Measurements from ENCODE around the gene IDS.
A peak's percentile ranks its signal among the peaks of the same experiment; 100 is the strongest.
"Not testable (repeated sequence)": the region's sequence is repeated elsewhere in the genome, so short reads cannot be mapped to it uniquely, and the experiment has no call there.

Gene IDS

GRCh38 chrX:149499766-149500165 is 5.3 kb downstream of the IDS start:
- DNase-seq: no peak

DNA sequence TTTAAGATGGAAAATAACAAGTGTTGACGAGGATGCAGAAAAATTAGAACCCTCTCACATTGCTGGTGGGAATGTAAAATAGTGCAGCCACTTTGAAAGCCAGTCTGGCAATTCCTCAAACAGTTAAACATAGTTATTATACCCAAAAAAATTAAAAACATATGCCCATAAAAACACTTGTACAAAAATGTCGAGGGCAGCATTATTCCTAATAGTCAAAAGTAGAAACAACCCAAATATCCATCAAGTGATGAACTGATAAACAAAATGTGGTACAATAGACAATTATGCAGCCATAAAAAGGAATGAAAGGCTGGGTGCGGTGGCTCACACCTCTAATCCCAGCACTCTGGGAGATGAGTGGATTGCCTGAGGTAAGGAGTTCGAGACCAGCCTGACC is 6.3 kb downstream of the IDS start:
- DNase-seq: no peak

DNA sequence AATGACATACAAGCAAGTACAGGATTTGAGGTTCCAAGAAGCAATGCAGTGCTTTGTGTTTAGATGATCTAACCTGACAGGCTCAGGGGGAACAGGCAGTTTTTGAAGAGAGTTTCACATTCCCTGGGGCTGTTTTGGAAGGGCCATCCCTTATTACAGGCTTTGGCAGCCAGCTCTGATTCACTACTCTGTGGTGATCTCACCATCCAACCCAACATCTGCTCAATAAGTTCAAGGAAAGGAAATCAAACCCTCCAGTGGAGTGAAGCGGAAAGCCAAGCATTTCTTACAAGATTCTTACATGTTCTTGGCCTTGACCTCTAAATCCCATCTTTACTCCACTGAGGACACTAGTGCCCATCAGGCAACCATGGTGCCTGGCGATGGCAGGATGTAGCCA is 7.5 kb downstream of the IDS start:
- DNase-seq: no peak

DNA sequence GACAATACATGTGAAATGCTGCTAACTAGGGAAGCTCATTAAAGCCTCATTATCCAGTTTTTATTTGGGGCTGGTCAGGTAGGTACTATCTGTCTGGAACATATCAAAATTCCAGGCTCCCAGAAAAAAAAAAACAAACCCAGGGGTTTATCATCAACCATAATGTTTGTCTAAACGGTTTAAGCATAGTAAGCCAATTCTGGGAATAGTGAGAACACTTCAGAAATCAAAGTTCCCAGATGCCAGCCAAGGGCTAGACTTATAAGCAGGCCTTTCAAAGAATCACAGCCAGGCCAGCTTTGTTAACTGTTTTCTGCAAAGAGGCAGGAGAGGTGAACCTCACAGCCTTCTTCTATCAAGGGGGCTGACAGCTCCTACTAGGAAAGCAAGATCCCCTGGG is 8.1 kb downstream of the IDS start:
- no peak for DNase-seq

DNA sequence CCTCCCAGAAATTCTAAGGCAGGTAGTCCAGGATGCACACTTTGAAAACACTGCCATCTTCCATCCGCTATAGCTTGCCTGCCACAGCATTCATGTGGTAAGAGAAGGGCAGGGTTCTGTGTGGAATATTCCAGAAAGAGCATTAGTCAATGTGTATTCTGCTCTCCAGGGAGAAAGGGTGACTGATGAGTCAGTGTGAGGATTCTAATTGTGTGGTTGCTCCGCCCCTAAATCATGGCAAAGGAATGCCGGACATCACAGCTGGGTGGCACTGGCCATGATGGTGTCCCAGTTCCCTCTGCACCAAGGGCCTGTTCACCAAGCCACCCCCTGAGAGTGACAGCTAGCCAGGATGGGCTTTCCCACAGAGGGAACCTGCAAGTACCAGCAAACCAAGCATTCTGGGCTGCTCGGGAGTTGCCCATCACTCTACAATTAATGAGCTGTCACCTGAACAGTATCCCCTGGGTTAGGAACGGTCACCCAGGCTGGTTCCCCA is 9.5 kb downstream of the IDS start:
- DNase-seq: no peak

- DNase-seq: no peak
Measured at GRCh38 chrX:149494844-149495565, 10.1 kb downstream of the IDS start.

DNA sequence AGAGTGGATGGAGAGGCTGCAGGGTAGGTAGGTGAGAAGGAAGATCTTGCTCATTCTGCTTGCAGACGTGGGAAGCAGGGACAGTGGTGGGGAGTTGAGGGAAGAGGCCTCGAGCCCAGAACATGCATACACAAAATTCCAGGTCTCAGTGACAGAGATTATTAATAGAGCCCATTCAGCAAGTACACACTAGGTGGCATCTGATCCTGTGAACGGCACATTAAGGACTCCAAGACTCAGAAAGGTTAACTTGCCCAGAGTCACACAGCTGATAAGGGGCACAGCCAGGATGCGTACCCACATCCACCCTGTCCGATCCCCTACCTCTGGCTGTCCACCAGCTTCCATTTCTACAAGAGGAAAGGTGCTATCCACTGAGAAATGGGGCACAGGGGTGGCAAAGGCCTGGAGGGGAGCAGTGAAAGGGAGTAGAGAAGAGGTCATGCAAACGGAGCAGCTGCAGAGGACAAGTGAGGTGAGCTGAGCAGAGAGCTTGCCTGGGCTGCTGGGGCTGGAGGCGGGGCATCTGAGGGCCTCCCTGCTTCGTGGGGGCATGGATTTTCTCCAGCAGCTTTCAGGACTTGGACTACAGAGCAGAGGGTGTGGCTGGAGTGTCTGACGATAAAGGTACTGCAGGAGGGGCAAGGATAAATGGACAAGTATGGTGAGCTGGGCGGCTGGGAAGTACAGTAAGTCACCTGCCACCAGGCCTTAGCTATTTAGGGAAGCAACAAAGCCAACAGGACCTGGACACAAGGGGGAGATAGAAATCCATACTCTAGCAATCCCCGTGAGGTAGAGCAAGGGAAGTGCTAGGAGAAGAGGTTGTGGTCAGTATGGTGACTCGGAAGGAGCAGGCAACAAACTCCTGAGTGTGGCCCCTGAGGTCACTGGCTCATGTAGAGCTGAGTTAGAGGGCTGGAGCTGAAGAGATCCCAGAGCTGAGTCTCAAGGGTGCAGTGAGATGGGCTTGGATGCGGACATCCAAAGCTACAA is 11.2 kb downstream of the IDS start:
- no peak for DNase-seq

GRCh38 chrX:149491812-149492211 is 13.3 kb downstream of the IDS start:
- DNase-seq: no peak

- DNase-seq: no peak
Measured at GRCh38 chrX:149490100-149490499, 15.0 kb downstream of the IDS start.

DNA sequence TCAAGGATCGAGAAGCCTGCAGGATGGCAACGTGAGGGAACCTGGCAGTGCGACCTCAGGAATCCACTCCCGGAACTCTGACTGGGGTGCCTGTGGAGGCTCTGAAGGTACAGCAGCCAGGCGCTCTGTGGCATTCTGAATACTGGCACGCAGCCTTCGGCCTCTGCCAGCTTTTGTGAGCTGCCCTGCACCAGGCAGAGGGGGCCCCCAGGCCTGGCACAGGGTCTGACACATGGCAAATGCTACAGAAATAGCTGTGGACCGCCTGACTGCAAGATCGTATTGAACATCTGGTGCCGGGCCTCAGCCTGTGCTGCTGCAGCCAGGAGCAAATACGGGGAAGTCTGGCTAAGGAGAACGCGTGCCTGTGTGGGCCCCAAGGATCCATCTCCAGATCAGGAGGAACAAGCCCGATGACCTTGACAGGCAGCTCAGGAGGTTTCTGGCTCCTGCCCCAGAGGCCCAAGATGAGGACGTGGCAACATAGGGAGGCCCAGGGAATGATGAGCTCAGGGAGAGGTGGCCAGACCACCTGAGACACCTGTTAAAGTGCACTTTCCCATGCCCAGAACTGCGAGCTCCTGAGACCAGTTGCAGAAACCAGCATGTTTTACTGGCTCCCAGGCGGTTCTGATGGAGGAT is 16.6 kb downstream of the IDS start:
- not testable (repeated sequence) for DNase-seq

DNA sequence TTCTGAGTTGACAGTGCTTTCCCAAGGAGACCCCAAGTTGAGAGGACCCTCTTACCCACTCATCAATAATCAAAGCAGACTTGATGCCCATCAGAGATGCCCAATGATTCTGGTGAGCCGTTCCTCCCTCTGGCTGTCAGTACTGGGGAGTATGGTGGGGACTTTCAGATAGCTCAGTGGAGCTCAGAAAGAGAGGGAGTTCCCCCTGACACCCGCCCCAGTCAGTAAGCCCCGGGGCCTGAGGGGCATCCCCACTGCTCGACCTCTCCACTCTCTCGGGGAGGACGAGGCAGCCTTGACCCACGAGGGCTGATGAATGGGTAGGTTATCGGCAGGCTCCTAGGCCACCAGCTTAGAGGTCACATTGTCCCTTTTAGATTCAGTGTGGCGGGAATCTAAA is 17.1 kb downstream of the IDS start:
- DNase-seq: not testable (repeated sequence)

GRCh38 chrX:149487292-149487691 is 17.8 kb downstream of the IDS start:
- no peak for DNase-seq

- DNase-seq: no peak
Measured at GRCh38 chrX:149476513-149476912, 28.6 kb downstream of the IDS start.

DNA sequence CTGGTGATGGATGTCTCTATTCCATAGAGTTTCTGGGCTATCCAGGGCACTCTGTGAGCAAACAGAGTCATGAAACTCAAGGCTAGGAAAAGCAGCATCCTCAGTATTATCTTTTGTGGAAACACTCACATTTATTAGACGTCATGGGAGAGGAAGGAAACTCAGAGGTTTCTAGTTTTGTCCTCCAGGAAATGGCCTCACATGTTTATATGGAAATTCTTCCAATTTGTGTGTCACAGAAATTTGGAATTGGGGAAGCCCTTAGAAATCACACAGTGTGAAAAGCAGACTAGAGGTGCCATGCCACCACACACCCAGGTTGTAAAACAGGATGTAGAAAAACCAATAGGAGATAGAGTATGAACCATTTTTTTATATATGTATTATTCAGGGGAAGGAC is 31.1 kb downstream of the IDS start:
- no peak for DNase-seq

DNA sequence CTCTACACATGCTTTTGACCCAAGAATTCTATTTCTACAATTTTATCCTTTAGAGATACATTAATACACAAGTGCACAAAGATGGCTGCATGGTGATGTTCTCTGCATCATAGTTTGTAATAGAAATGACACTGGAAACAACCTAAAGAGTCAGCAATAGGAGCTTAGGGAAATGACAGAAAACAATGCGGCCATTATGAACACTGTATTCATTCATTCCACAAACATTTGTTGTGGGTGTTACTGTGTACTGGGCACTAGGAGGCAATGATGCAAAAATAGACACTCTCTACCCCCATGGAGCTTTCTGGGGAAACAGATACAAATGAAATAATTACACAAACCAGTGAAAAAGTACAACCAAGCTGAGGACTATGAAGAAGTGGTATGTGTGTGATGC is 32.0 kb downstream of the IDS start:
- no peak for DNase-seq

DNA sequence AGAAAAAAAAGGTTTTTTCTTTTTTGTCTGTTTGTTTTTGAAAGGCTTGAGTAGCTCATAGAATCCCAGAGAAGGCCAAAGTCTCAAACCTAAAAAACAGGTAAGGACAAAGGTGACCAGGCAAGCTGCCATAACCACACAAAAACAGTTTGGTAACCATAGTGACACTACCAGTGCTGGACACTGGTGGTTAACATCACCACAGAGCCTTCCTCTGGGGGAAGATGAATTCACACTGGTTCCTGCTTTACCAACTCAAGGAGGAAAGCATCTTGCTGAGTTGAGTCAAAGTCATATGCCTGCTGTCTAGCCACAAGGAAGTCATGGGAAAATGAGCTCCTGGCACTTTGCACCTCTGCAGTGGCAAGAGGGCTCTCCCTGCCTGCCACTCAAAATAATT is 32.5 kb downstream of the IDS start:
- DNase-seq: no peak

DNA sequence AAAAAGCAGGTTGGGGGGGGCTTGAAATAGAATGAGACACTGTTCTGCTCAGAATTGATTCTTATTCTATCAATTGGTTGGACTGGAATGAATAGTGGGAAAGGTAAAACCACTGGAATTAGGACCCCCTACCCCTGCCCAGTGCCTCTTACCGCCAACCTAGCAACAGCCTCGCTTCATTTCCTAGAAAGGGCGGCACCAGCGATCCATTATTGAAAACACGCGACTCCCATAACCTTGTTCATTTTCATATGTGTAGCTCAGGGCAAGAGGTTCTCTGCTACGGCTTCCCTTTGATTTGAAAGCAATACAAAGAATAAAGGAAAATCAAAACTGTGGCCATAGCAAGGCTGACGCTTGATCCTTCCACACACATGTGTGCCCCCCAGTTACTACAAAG is 33.7 kb downstream of the IDS start:
- DNase-seq: no peak

DNA sequence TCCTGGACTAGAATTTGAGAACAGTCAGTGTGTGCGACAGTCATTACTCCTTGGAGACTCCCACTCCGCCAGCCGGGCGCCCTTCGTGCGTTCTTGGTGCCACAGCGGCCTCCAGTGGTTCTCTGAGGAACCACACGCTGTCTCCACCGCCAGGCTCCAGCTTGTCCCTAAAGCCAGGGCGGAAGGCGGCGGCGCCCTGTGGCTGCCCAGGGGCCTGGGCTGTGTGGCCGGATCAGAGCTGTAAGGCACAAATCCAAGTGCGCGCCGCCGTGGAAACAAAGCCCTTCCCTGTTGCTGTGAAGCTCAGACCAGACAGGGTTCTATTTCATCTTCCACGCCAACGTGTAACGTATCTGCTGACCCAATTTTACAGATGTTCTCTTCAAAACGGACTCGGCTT is 34.2 kb downstream of the IDS start:
- DNase-seq: peak; percentile 60

DNA sequence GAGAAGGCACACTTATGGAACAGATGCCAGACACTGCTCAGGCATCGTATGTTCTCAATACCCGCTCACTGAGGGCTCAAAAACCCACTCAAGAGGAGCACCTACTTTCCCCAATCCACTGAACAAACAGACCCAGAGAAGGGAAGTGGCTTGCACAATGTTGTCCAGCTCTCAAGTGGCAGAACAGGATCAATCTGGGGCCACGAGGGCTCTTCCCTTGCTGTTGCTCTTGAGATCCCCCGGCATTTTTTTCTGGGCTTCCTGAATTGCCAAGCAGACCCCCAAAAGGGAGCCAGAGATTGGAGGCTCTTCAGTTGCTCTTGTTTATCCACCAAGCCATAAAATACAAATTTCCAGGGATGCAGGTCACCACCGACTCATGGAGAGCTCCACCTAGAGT is 35.7 kb downstream of the IDS start:
- DNase-seq: no peak

GRCh38 chrX:149467920-149468319 is 37.2 kb downstream of the IDS start:
- DNase-seq: no peak

DNA sequence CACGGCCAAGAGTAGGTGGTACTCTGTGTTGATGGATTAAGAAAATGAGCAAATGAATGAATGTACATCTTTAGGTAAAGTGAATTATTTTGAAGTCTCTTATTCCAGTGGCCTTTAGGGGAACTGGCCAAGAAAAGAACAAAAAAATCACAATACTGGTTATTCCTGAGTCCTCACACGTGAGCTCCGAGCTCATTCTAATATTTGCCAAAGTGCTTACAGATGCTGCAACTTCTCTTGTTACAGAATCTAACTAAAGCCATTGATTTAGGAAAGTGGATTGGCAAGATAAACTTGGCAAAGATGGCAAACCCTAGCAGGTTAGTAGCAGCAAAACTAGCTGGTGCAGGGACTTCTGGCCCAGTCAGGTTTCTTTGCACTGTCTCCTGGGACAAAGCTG is 37.6 kb downstream of the IDS start:
- no peak for DNase-seq

- no peak for DNase-seq
Measured at GRCh38 chrX:149462849-149463248, 42.3 kb downstream of the IDS start.

GRCh38 chrX:149461746-149462145 is 43.4 kb downstream of the IDS start:
- no peak for DNase-seq

Data from right kidney (tissue), 1 donor.